Hepatic stellate cell (primary cell): Measurements from ENCODE around the gene SLC25A21.
"Not testable (repeated sequence)": the region's sequence is repeated elsewhere in the genome, so short reads cannot be mapped to it uniquely, and the experiment has no call there.

Experiments used
- DNase-seq: peaks from one replicate; pipeline ENCODE4 v3.0.0; 2011; ENCODE audit warnings: low spot score

The SLC25A21 gene

DNA sequence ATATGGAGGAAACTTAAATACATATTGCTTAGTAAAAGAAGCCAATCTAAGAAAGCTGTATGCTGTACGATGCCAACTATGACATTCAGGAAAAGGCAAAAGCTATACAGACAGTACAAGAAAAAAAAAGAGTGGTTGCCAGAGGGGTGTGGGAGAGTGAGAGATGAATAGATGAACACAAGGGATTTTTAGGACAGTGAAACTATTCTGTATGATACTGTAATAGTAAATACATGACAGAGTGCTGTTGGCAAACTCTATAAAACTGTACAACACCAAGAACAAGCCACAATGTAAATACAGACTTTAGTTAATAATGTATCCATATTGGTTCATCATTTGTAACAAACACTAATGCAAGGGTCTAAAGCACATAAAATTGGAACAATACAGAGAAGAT lies 14.5 kb upstream of the SLC25A21 start:
- no peak for DNase-seq

DNA sequence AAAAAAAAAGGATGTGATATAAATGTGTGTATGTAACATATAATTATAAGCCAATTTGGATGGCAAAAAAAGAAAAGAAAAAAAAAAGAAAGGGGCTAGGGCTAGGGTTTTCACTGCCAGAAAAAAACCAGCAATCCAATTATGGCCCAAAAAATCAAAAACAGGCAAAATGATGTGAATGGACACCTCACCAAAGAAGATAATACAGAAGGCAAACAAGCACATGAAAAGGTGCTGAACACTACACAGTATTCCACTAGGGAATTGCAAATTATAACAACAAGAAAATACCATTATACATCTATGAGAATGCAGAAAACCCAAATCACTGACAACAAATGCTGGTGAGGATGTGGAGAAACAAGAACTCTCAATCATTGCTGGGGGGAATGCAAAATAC lies 13.3 kb upstream of the SLC25A21 start:
- no peak for DNase-seq

DNA sequence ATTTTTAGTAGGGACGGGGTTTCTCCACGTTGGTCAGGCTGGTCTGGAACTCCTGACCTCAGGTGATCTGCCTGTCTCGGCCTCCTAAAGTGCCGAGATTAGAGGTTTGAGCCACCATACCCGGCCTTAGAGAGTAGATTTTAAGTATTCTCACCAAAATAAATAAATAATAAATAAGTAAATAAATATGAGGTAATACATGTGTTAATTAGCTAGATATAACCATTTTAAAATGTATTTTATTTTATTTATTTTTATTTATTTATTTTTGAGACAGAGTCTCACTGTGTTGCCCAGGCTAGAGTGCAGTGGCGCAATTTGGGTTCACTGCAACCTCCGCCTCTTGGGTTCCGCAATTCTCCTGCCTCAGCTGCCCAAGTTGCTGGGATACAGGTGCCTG lies 12.1 kb upstream of the SLC25A21 start:
- not testable (repeated sequence) for DNase-seq

DNA sequence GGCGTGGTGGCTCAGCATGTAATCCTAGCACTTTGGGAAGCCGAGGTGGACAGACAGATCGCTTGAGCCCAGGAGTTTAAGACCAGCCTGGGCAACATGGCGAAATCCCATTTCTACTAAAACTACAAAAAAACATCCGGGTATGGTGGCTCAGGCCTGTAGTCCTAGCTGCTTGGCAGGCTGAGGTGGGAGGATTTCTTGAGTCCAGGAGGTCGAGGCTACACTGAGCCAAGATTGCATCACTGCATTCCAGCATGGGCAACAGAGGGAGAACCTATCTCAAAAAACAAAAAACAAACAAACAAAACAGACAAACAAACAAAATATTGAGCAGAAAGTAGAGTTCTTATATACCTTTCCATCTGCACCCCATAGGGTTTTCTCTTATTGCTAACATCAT lies 9.0 kb upstream of the SLC25A21 start:
- no peak for DNase-seq

DNA sequence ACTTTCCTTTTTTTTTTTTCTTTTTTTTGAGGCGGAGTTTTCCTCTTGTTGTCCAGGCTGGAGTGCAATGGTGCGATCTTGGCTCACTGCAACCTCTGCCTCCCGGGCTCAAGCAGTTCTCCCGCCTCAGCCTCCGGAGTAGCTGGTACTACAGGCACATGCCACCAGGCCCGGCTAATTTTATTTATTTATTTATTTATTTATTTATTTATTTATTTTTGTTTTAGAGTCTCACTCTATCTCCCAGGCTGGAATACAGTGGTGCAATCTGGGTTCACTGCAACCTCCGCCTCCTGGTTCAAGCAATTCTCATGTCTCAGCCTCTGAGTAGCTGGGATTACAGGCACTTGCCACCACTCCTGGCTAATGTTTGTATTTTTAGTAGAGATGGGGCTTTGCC lies 8.5 kb upstream of the SLC25A21 start:
- not testable (repeated sequence) for DNase-seq

DNA sequence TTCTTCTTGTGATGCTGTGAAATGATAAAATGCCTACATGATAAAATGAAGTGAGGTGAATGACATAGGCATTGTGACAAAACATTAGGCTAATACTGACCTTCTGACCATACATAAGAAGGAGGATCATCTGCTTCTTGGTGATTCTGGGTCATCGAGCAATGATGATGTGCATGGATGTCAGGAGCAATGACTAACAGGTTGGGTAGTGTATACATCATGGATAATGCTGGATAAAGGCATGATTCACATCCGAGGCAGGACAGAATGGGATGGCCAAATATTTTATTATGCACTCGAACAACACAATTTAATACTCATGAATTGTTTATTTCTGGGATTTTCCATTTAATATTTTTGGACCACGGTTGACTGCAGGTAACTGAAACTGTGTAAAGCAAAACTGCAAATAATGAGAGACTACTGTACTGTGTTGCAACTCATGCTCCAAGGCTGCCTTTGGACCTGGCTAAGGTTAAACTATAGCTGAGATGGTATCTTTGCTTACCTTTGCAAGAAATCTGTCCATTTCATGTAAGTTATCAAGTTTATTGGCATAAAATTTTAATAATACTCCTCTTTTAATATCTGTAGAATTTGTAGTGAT lies 7.6 kb upstream of the SLC25A21 start:
- DNase-seq, result peak; percentile 26

DNA sequence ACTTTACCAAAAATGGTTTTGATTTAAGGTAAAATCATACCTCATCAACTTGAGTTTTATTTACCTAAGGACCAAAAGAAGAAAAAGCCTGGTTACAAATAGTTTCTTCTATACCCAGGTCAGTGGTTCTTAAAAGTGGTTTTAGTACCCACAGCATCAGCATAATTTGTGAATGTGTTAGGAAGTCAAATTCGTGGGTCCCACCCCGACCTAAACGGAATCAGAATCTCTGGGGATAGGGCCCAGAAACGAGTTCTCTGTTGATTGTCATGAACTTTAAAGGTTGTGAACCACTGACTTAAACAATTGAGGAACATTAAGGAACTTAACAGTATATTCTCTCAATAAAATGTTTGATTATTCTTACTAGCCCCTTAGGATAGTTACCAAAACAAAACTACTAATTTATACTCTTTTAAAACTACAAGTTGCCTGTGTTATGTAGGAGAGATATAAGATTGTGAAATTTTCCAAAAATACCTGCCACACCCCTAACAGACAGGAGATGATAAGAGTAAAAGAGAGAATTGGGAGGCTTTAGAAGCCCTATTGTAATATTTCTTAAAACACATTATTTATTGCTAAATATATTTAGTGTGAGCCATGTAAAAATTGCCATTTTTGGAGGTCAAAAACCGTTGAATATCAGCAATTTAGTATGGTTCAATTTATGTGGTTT lies 669 bp upstream of the SLC25A21 start:
- no peak for DNase-seq

DNA sequence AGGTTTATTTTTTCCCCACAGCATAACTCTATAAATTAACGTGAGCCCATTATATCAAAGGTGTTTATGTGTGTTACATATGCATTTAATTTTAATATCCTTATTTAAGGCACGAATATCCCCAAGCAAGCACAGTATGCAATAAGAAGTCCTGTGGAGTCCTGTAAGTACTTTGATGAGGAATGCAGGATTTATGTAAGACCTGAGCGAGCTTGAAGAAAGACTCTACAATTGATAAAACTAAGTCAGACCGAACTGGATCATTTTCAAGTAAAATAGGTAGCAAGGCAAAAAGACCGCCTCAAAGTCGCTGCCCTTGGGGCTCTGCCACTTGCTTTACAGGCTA lies 755 bp downstream of the SLC25A21 start:
- DNase-seq, result no peak

DNA sequence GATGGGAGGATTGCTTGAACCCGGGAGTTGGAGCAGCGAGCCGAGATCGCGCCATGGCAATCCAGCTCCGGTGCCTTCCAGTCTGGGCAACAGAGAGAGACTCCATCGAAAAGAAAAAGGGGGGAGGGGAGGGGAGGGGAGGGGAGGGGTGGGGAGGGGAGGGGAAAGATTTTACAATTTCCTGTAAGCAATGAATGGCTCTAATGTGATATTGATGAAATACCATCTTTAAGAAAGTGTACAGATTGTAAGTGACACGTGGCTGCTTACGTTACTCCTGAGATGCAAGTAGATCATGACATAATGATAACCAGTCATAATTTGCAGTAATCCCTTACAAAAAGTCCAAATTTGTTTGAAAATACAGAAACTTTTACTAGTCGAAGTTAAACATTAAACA lies 1.4 kb downstream of the SLC25A21 start:
- no peak for DNase-seq

DNA sequence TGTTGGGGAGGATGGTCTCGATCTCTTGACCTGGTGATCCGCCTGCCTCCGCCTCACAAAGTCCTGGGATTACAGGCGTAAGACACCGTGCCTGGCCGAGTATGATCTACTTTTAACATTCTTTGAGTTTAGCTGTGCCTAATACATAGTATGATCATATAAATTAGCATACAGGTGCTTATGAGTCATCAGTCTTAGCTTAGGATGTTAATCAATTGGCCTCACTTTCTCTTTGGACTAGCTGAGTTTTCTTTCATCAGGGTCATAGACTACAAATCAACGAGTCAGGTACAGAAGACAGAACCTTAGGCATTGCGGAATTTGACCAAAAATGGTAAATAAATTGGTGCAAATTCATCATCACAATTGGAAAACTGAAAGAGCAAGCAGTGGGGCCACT lies 2.2 kb downstream of the SLC25A21 start:
- DNase-seq, result no peak

DNA sequence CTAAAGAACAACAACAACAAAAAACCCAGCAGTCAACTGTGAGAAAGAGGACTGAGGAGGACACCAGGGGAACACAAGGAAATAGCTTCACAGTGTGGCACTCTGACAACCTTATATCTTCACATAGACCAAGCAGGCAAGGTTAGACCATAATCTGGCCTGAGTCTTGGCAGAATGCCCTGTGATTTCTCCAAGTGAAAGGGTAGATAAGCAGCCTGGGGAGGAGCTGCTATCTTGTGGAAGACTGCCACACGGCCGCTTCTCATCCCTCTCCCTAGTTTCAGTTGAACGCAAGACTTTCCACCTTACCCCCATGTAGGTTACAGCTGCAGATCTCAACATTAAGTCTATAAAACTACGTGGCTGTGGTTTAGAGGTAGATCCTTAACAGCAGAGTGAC lies 3.7 kb downstream of the SLC25A21 start:
- DNase-seq, result no peak

DNA sequence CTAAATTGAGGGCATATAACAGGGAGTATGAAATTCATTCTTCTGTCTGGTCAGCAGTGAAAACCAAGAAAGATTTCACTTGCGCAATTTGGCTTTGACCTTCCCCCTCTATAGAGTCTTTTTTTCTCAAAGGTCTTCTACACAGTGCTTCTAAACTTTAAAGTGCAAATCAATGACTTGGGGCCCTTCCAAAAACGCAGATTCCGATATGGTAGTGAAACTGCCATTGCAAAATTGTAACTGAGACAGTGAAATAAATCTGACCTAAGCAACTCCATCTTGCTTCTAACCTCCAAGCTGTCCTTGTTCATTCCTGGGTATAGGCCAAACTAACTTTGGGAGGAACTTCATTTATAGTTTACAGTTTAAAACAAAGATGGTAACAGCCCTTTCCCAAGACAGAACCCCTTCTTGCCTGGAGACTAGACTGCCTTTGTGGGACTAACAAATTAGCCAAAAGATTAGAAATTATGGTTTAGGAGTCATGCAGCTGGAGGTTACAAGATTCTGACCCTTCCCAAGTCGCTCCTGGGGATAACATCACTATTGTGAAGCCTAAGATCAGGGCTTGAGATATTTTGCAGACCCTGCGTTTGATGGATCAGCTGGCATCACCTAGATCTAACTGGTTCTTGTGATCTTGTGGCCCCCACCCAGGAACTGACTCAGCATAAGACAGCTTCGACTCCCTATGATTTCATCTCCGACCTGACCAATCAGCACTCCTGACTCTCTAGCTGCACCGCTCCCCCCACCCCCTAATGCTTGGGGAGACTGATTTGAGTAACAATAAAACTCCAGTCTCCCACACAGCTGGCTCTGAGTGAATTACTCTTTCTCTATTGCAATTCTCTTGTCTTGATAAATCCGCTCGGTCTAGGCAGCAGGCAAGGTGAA lies 5.0 kb downstream of the SLC25A21 start:
- DNase-seq, result no peak

DNA sequence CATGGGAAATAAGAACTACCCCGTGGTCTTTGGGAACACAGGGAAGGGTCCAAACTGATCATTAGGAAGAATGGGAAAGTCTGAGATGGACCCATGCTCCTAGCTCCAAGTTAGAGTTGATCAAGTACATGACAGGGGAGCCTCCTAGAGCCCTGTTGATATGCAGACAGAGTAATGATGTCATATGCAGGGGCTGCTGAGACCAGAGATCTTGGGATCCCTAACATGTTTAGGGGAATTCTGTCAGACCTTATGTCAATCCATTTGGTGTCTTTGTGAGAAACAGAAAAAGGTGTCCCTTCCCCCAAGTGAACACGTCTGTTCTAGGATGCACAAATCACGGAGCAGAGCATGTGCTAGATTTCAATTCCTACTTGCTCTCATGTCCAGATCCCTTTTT lies 6.6 kb downstream of the SLC25A21 start:
- no peak for DNase-seq

DNA sequence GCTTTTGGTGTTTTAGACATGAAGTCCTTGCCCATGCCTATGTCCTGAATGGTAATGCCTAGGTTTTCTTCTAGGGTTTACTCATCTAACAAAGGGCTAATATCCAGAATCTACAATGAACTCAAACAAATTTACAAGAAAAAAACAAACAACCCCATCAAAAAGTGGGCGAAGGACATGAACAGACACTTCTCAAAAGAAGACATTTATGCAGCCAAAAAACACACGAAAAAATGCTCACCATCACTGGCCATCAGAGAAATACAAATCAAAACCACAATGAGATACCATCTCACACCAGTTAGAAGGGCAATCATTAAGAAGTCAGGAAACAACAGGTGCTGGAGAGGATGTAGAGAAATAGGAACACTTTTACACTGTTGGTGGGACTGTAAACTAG lies 10.1 kb downstream of the SLC25A21 start:
- not testable (repeated sequence) for DNase-seq

DNA sequence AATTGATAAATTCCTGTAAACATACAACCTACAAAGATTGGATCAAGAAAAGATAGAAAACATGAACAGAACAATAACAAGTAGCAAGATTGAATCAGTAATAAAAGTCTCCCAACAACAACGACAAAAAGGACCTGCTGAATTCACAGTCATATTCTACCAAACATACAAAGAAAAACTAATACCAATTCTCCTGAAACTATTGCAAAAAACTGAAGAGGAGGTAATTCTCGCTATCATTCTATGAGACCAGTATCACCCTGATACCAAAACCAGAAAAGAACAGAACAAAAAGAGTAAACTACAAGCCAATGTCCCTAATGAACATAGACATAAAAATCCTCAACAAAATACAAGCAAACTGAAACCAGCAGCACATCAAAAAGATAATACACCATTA lies 14.4 kb downstream of the SLC25A21 start:
- no peak for DNase-seq

DNA sequence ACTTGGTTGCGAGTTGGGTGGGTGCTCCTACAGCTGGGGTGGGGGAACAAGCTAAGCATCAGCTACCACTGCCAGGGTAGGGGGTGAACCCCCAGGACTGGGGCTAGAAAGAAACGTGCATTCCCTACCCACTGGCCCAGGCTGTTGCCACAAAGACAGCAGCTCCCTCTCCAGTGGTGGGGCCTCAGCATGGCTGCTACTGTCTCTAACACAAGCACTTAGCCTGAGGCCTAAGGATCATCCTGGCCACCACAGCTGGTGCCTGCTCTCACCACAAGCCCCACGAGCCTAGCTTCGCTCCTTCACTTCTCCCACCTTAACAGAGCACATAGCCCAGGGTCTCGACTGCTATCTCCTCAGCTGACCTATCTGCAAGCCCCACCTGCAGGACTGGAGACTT lies 18.9 kb downstream of the SLC25A21 start:
- no peak for DNase-seq

DNA sequence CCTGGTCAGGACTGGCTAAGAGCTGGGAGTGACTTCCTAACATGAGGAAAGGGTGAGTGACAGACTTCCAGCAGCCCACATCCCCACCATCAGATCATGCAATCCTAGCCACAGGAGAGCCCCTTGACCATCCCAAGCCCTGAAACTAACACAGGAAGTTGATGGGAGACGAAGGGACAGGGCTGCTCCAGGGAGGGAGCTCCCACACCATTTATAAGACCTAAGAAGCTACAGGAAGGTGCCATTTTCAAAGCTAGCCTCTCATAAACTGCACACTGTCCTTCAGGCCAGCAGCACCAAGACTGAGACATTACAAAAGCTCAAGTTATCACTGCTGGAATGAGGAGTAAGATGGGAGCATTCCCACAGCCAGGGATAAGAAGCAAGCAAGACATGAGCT lies 19.4 kb downstream of the SLC25A21 start:
- DNase-seq, result no peak

DNA sequence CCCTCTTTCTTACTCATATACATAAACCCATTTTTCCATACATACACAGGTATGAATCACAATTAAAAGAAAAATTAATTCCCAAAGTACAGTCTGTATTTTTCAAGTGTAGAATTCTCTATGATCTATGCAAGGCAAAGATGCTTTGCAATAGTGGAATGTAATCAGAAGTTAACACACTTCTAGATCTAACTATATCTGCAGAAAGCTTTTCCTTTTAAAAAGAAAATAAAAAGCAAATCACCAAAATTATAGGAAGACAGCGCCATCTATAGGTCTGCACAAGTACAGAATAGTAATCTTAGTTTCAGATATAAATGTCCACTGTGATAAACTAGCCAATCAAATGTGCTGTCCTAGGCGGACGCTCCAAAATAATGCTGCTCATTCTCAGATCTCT lies 22.0 kb downstream of the SLC25A21 start:
- DNase-seq, result peak; percentile 20

DNA sequence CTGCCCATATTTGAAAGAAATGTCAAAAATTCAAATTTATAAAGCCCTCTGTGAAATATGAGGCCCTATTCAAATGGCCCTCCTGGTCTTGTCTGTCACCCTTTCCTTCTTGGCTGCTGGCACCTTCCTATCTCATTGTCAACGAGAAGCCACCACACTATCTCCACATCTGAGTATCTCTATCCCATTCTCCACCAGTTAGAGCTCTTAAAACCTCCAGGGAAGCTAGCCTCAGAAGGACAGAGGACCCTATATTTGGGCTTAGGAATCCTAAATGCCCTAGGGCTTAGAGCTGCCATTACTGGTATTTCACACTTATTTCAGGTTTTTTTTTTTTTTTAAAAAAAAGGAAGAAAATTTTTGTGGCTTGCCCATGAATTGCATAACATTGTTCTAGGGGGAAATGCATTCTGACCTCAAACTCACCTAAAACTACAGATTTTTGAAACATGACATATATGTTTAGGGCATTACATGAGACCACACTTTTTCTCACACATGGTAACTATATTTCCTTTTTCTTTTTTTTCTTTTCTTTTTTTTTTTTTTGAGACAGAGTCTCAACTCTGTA lies 25.0 kb downstream of the SLC25A21 start:
- no peak for DNase-seq

DNA sequence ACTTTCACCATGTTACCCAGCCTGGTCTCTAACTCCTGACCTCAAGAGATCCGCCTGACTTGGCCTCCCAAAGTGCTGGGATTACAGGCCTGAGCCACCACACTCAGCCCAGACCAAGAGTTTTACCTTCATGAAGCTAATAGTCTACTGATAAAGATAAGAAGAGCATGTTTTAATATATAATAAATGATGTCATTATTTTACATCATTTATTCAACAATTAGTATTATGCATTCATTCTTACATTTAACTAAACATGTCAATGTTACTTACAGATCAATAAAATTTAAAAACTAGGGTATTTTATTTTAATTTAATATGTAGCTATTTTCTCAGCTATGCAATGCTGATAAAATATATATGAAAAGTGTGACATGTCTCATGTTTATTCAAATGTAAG lies 26.0 kb downstream of the SLC25A21 start:
- DNase-seq, result not testable (repeated sequence)

DNA sequence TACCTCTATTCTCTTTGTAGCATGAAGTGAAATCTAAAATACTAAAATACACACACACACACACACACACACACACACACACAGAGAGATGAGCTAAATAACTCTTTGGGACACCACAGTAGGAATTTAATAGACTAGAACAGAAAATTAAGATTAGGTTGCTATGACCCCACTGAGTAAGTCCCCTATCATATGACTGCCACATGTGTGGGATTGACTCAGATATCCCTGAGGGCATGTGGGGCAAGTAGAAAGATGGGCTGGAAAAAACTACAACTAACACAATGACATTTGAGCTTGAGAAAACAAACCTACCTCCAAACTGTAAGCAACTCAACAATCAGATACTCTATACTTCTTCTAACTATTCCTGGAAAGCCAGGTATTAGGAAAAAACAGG lies 27.0 kb downstream of the SLC25A21 start:
- DNase-seq, result no peak

DNA sequence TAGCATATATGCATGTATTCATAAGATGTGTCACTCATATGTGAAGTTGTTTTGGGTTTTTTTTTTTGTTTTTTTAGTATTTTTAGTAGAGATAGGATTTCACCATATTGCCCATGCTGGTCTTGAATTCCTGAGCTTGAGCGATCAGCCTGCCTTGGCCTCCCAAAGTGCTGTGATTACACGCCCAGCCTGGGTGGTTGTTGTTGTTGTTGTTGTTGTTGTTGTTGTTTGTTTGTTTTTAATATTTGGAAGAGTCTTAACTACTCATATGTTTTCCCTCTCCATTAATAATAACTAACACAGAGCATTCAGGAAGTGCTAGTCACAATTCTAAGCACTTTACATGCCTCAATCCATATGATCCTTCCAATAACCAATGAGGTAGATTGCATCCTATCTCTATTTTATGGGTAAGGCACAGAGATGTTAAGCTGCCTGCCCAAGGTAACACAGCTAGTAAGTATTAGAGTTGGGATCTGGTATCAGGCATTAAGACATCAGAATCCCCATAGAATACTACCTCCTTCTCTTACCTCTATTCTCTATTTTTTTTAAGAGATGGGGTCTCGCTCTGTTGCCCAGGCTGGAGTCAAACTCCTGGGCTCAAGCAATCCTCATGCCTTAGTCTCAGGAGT lies 27.6 kb downstream of the SLC25A21 start:
- DNase-seq, result no peak
